Frontal cortex (tissue), 4 donors: ENCODE results near the gene CHN2. TPM values are rescaled to one million over a fixed set of nuclear protein-coding genes. Genes with fewer than 3 reads are reported as not detected.

Experiments
- DNase-seq, 2 donors: peaks; one replicate each; pipeline ENCODE4 v3.0.0; 2012; ENCODE audit warnings: low spot score in 2 of 2
- FAIRE-seq: peaks from 2 replicates; lab custom pipeline; 2012; peaks lifted over from hg19 to GRCh38; lab: Jason Lieb, UNC
- total RNA-seq: library from RNA; depleted of rRNA; stranded (reverse); fragments of >200 nt; gene quantifications from one replicate; pipeline ENCODE4 v1.2.3, GENCODE V29; 2014
- donor health status: control.
- donor health status: control.
- donor health status: control.

The CHN2 gene
- total RNA-seq, 1 donor from 2014 or later: 96.6 TPM

DNA sequence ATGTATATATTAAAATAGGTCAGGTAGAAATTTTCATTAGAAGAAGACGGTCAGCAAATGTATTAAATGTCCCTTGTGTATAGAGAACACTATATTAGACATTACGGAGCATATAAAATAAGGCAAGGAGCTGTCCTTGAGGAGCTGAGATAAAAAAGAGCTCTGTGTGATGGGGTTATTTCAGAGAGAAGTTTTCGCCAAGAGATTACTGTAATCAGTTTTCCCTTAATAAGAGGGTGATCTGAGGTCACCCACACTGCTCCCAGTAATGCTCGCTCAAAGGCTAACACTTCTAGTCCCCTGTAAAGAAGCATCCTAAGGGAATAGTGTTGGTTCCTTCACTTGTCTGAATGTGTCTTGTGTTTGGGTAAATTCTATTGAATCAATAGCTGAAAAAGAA is 282.3 kb downstream of the CHN2 start:
- FAIRE-seq (no peak), DNase-seq (no peak)

DNA sequence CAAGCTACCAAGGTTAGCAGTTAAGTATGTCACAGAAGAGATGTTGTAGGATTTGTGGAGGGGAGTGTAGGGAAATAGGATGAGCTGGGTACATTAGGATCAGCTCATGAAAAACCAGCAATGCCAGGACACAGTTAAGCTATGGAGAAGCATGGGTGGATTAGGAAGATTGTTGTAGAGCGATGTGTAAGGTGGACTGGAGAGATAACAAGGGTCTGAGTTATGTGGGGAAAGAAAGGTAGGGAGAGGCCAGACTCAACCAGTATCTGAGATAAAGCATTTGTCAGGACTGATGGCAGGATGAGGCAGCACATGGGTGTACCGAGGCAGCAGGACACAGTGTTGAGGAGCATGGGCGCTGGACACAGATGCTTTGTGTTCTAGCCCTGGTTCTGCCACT is 283.7 kb downstream of the CHN2 start:
- DNase-seq (no peak), FAIRE-seq (no peak)

- no peak for FAIRE-seq
- DNase-seq: no peak
Observed at GRCh38 chr7:29478687-29479240, 284.2 kb downstream of the CHN2 start.

DNA sequence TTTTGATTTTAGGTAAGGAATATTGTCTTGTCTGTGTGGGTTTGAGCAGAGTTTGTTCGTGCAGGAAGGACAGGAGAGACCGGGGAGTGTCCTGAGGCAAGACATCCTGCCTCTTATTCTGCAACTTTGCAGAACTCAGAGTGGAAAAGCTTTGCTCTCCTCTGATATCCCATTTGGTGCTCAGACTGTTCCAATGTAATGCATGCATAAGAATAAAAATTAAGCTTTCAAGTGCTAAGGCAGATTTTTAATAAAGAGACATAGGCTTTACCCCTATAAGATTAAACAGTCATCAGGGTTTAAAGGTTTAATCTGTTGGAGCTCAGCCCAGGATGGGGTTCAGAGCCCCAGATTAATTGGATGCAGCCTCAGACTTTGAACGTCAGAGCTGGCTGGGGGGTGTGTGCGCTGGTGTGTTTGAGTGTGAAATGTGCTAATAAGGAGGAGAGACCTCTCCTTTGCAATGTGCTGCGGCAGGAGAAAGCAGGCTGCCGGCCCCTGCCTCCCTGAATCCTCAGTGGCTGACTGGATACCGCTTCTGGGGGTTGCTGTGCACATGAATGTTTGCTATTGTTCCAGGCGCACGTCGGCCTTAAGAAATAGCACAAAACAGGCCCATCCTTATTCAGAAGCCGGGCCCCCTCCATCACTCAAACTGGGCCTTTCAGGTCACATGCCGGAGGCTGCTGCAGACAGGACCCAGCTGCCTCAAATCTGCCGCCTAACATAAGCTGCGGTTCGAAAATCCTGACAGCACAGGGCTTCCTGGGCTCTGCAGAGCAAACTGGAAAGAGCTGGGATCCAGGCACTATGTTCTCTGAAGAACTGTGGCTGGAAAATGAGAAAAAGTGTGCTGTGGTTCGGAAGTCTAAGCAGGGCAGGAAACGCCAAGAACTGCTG is 285.0 kb downstream of the CHN2 start:
- FAIRE-seq (no peak), DNase-seq (no peak)

- FAIRE-seq (no peak), DNase-seq (no peak)
Observed at GRCh38 chr7:29480451-29480850, 285.9 kb downstream of the CHN2 start.

DNA sequence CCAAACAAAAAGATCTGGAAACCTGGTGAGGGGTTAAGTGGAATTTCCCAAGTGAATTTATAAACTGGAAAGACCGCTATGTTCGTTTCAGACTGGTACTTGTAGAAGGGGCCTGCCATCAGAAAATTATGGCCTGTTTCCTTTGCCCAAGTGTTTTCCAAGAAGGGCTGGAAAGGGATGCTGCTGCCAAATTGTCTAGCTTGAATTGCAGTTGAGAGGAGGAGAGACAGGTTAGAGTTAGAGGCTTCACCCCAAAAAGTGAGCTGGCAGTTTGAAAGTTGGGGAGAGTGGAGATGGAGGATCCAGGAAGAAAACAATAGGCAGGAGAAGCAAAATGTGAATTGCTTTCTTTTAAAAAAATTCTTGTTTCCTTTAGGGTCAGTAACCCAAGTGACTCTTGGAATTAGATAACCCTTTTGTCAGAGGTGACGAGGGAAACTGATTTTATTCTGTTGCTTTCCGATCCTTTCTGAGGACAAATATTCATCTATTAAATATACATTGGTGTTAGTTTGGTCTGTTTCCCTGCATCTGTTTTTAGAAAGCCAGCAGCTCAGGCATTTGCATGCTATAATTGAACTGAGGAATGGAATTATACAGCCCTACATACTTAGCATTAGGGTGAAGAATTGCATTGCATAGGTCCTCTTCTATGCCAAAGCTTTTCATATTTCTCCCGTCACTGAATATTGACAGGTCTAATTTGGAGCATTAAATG is 286.5 kb downstream of the CHN2 start:
- no peak for FAIRE-seq
- no peak for DNase-seq

- FAIRE-seq: no peak
Observed at GRCh38 chr7:29482056-29482455, 287.5 kb downstream of the CHN2 start.

GRCh38 chr7:29483219-29484104 is 288.9 kb downstream of the CHN2 start:
- FAIRE-seq: no peak
- DNase-seq: no peak

More at GRCh38 chr7:29482056-29482455, 287.5 kb downstream of the CHN2 start:
- DNase-seq: no peak

DNA sequence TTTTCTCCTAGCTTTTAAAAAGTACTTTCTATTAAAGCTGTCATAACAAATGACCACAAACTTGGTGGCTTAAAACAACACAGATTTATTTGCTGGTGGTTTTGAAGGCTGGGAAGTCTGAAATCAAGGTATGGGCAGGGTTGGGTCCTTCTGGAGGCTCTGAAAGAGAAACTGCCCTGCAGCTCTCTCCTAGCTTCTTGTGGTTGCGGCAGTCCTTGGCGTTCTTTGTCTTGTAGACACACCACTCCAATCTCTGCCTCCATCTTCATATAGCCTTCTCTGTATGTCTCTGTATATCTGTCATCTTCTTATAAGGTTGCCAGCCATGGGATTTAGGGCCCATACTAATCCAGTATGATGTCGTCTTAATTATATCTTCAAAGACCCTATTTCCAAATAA is 289.7 kb downstream of the CHN2 start:
- no peak for FAIRE-seq
- DNase-seq: no peak

GRCh38 chr7:29485339-29486190 is 291.0 kb downstream of the CHN2 start:
- FAIRE-seq (no peak), DNase-seq (no peak)

GRCh38 chr7:29486191-29486700 is 291.7 kb downstream of the CHN2 start:
- no peak for FAIRE-seq
- no peak for DNase-seq

- DNase-seq (no peak), FAIRE-seq (no peak)
Observed at GRCh38 chr7:29487424-29487823, 292.8 kb downstream of the CHN2 start.

DNA sequence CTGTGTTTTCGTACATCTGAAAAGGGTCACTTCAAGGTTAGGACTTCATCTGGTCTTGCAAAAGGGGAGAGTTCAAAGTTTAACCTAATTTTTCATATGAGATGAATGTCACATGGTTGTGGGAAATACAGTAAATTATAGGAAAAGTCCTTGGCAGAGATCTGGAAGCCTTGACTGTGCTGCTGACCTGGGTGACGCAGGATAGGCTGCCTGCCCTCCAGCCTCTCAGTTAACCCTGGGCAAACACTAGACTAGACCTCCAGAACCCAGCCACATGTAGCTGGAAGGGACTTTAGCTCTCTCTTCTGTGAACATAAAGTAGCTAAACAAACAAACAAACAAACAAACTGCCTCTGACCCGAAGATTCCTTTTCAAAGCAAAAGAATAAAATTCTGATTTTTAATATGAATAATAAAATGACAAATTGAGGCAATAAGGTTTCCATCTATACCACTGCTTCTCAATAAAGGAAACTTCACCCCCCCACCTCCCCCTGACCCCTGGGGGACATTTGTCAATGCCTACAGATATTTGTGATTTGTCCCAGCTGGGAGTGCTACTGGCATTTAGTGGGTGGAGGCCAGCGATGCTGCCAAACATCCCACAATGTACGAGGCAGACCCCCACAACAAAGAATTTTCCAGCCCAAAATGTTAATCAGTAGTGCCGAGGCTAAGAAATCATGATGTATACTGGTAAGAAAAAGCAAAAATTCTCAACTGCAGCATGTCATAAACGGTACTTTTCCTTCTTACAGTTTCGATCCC is 293.8 kb downstream of the CHN2 start:
- DNase-seq: no peak
- FAIRE-seq: no peak

DNA sequence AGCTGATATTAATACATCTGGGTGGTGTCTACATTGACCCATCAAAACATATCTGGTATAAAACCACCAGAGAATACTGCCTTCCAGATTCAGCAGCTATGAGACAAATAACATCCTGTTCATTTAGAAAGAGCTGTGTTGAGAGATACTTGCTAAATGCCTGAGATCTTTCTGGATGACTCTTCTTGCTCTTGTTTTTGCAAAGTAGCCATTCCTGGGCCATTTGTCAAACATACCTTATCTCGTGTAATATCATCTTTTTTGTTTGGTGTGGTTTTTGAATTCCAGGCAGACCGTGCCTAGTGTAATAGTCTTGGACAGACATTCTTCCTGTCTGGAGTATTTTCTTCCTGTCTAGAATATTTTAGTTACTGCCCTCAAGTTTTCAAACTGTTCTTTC is 294.4 kb downstream of the CHN2 start:
- no peak for DNase-seq
- FAIRE-seq: no peak

- DNase-seq: no peak
- FAIRE-seq: no peak
Observed at GRCh38 chr7:29490094-29490607, 295.6 kb downstream of the CHN2 start.

- DNase-seq (no peak), FAIRE-seq (no peak)
Observed at GRCh38 chr7:29494350-29494749, 299.8 kb downstream of the CHN2 start.

DNA sequence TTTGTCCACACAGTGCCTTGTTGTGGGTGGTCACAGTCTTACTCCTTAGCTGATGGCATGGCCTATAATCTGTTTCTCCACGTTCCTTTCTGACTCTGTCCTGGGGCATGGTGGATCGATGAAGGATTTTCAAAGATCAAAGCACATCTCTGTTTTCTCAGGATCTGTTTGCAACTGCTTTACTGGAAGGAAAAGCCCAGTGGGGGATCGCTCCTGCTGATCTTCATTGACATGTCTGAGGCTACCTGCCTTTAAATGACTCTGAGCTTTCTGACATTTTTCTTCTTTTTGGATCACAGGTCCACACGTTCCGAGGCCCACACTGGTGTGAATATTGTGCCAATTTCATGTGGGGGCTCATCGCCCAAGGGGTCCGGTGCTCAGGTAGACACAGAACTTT is 301.1 kb downstream of the CHN2 start:
- DNase-seq: no peak
- no peak for FAIRE-seq
